Stimulated activated CD4-positive, alpha-beta T cell treated with anti-CD3 and anti-CD28 coated beads, Interleukin-1b, Interleukin-23, amount 100 ng/mL, for 48 hours (primary cell): ENCODE measurements around the gene PITX1.
"Not testable (repeated sequence)": the region's sequence is repeated elsewhere in the genome, so short reads cannot be mapped to it uniquely, and the experiment has no call there.

Source experiments
- DNase-seq: peaks from one replicate; pipeline ENCODE4 v3.0.0-alpha.2; 2020

PITX1 gene

GRCh38 chr5:135033901-135034235 lies at the start of gene PITX1:
Gene PITX1 (minus strand): TSS chr5:135034228. CDS start chr5:135033881, 347 bp downstream.
- DNase-seq = no peak

- DNase-seq = not testable (repeated sequence)
Observed at GRCh38 chr5:135083334-135083733, 49.3 kb upstream of the PITX1 start.

GRCh38 chr5:135081240-135081639 lies 47.2 kb upstream of the PITX1 start:
- DNase-seq = no peak

- no peak for DNase-seq
Observed at GRCh38 chr5:135079760-135080159, 45.7 kb upstream of the PITX1 start.

- no peak for DNase-seq
Observed at GRCh38 chr5:135079099-135079681, 45.2 kb upstream of the PITX1 start.

GRCh38 chr5:135076801-135077200 lies 42.8 kb upstream of the PITX1 start:
- DNase-seq = no peak

GRCh38 chr5:135076051-135076491 lies 42.0 kb upstream of the PITX1 start:
- no peak for DNase-seq

GRCh38 chr5:135075621-135076020 lies 41.6 kb upstream of the PITX1 start:
- no peak for DNase-seq

- DNase-seq = no peak
Observed at GRCh38 chr5:135073761-135074345, 39.8 kb upstream of the PITX1 start.

- DNase-seq = no peak
Observed at GRCh38 chr5:135072387-135073281, 38.6 kb upstream of the PITX1 start.

- no peak for DNase-seq
Observed at GRCh38 chr5:135071311-135071710, 37.3 kb upstream of the PITX1 start.

GRCh38 chr5:135069895-135070657 lies 36.0 kb upstream of the PITX1 start:
- DNase-seq = no peak

GRCh38 chr5:135069016-135069770 lies 35.2 kb upstream of the PITX1 start:
- no peak for DNase-seq

GRCh38 chr5:135067587-135067986 lies 33.6 kb upstream of the PITX1 start:
- no peak for DNase-seq

GRCh38 chr5:135066781-135067180 lies 32.8 kb upstream of the PITX1 start:
- no peak for DNase-seq

- no peak for DNase-seq
Observed at GRCh38 chr5:135065306-135066265, 31.6 kb upstream of the PITX1 start.

- DNase-seq = no peak
Observed at GRCh38 chr5:135064235-135064570, 30.2 kb upstream of the PITX1 start.

GRCh38 chr5:135063511-135064234 lies 29.6 kb upstream of the PITX1 start:
- no peak for DNase-seq

GRCh38 chr5:135063056-135063445 lies 29.0 kb upstream of the PITX1 start:
- no peak for DNase-seq

- DNase-seq = no peak
Observed at GRCh38 chr5:135062216-135063055, 28.4 kb upstream of the PITX1 start.
